T-helper 22 cell (primary cell): ENCODE measurements around the gene IVD.
A peak's percentile ranks its signal among the peaks of the same experiment; 100 is the strongest.

Experiments
- DNase-seq: peaks from one replicate; pipeline ENCODE4 v3.0.0-alpha.2; 2020; ENCODE audit warnings: low read depth

The IVD gene

GRCh38 chr15:40405501-40406381, at the start of gene IVD:
Gene IVD (plus strand): TSS chr15:40405795. CDS start chr15:40405828, 33 bp downstream.
- DNase-seq, result peak; percentile 75

- no peak for DNase-seq
Observed at GRCh38 chr15:40355976-40356585, 49.5 kb upstream of the IVD start.

GRCh38 chr15:40357246-40357645, 48.3 kb upstream of the IVD start:
- DNase-seq, result no peak

- DNase-seq, result peak; percentile 75
Observed at GRCh38 chr15:40357723-40358470, 47.7 kb upstream of the IVD start, which contains the start of gene DISP2. Gene DISP2 (plus strand): TSS chr15:40358219. CDS start chr15:40358322, 103 bp downstream.

GRCh38 chr15:40358471-40359353, 46.9 kb upstream of the IVD start:
- peak; percentile 17 for DNase-seq

- no peak for DNase-seq
Observed at GRCh38 chr15:40360015-40360414, 45.6 kb upstream of the IVD start.

- DNase-seq, result no peak
Observed at GRCh38 chr15:40361640-40362039, 44.0 kb upstream of the IVD start.

- no peak for DNase-seq
Observed at GRCh38 chr15:40363611-40364010, 42.0 kb upstream of the IVD start.

- DNase-seq, result no peak
Observed at GRCh38 chr15:40364251-40364650, 41.3 kb upstream of the IVD start.

- no peak for DNase-seq
Observed at GRCh38 chr15:40365016-40365415, 40.6 kb upstream of the IVD start.

GRCh38 chr15:40365624-40366456, 39.8 kb upstream of the IVD start:
- DNase-seq, result no peak

GRCh38 chr15:40366457-40367370, 38.9 kb upstream of the IVD start:
- no peak for DNase-seq

GRCh38 chr15:40367371-40367685, 38.3 kb upstream of the IVD start:
- DNase-seq, result no peak

- peak; percentile 77 for DNase-seq
Observed at GRCh38 chr15:40367686-40368611, 37.6 kb upstream of the IVD start.

GRCh38 chr15:40368719-40369473, 36.7 kb upstream of the IVD start:
- DNase-seq, result no peak

GRCh38 chr15:40369474-40369869, 36.1 kb upstream of the IVD start:
- DNase-seq, result no peak

- no peak for DNase-seq
Observed at GRCh38 chr15:40369971-40370370, 35.6 kb upstream of the IVD start.

GRCh38 chr15:40372981-40373380, 32.6 kb upstream of the IVD start:
- no peak for DNase-seq
